Measurements from ENCODE around the gene JTB. TPM values are rescaled to one million over a fixed set of nuclear protein-coding genes. Genes with fewer than 3 reads are reported as not detected.

The JTB gene
- total RNA-seq, 2 donors from 2014 or later: 168 to 248 TPM

DNA sequence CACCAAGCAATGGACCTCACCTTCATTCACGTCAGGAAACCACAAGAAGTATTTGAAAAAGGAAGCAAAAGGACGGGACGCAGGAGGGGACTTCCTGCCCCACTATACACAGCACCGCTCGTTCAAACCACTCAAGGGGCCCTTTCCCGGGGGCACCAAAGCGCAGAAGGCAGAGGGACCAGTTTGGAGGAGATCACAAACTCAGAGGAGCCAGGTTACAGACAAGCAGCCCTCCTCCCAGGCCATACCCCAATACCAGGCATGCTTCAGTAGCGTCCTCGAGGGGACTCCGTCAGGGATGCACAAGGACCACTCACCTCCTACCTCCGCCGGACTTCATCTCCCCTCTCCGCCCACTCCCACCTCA lies 19.7 kb downstream of the JTB start:
- no peaks in the 10 kb centered on the region for H3K9me3 ChIP-seq
- TF ChIP-seq, protein P1, sequence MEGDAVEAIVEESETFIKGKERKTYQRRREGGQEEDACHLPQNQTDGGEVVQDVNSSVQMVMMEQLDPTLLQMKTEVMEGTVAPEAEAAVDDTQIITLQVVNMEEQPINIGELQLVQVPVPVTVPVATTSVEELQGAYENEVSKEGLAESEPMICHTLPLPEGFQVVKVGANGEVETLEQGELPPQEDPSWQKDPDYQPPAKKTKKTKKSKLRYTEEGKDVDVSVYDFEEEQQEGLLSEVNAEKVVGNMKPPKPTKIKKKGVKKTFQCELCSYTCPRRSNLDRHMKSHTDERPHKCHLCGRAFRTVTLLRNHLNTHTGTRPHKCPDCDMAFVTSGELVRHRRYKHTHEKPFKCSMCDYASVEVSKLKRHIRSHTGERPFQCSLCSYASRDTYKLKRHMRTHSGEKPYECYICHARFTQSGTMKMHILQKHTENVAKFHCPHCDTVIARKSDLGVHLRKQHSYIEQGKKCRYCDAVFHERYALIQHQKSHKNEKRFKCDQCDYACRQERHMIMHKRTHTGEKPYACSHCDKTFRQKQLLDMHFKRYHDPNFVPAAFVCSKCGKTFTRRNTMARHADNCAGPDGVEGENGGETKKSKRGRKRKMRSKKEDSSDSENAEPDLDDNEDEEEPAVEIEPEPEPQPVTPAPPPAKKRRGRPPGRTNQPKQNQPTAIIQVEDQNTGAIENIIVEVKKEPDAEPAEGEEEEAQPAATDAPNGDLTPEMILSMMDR (IDR thresholded peaks at IDR 0.05): no peak
- peak overlapping the region; percentile 79 to 88 for H3K4me3 ChIP-seq
- H3K4me1 ChIP-seq: peaks cover 0 to 65% of the 10 kb centered on the region in 2 donors
- H3K27ac ChIP-seq: peak overlapping the region; percentile 94 to 97
- no peak for DNase-seq (ENCODE audit: low spot score)
- peaks cover 38% of the 10 kb centered on the region for H3K36me3 ChIP-seq
- no peaks in the 10 kb centered on the region for H3K27me3 ChIP-seq

DNA sequence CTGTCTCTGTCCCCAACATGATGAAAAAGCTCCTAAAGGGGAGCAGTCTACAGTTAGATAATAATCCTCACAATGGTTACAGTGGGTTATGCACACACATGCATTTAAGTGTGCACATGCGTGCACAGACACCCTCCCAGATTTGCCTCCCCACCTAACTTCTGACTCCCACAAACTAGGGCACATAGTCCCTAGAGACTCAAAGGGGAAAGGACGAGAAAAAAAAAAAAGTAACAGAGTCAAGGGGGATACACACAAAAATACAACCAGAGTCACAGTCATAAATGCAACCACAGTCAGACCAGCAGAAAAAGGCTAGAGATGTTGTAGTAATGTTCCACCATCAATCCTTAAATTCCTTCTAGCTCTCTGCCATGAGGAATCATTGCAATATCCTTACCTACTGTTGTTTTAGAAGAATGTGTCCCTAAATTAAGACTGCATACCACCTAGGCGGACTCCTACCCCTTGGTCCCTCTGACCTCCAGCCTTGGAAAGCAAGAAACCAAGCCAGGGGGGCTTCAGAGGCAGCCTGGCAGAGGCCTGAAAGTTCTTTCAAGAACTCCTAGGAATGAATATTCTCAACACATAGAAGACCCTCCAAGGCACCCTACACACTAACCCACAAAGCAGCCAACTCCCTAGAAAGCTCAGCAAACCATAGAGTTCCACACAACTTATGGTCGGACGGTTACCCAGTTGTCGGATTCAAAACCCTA lies 20.3 kb downstream of the JTB start:
- DNase-seq (ENCODE audit: low spot score): no peak

GRCh38 chr1:153954826-153955225 lies 22.6 kb downstream of the JTB start:
- Histone ChIP-seq H3K27ac (no peak overlapping the region), H3K4me3 (no peak overlapping the region), H3K4me1 (peaks cover 0 to 36% of the 10 kb centered on the region in 2 donors), H3K9me3 (no peaks in the 10 kb centered on the region), H3K36me3 (peaks cover 52% of the 10 kb centered on the region), H3K27me3 (no peaks in the 10 kb centered on the region)
- TF ChIP-seq, protein P1 (IDR thresholded peaks at IDR 0.05): no peak
- DNase-seq (ENCODE audit: low spot score): no peak

More for the DNA sequence above, 20.3 kb downstream of the JTB start:
- H3K9me3 ChIP-seq: no peaks in the 10 kb centered on the region
- TF ChIP-seq, protein P1 (IDR thresholded peaks at IDR 0.05): no peak
- peak overlapping the region; percentile 94 to 97 for H3K27ac ChIP-seq
- peaks cover 0 to 59% of the 10 kb centered on the region in 2 donors for H3K4me1 ChIP-seq
- peak overlapping the region; percentile 79 to 88 for H3K4me3 ChIP-seq
- H3K27me3 ChIP-seq: no peaks in the 10 kb centered on the region
- peaks cover 44% of the 10 kb centered on the region for H3K36me3 ChIP-seq

DNA sequence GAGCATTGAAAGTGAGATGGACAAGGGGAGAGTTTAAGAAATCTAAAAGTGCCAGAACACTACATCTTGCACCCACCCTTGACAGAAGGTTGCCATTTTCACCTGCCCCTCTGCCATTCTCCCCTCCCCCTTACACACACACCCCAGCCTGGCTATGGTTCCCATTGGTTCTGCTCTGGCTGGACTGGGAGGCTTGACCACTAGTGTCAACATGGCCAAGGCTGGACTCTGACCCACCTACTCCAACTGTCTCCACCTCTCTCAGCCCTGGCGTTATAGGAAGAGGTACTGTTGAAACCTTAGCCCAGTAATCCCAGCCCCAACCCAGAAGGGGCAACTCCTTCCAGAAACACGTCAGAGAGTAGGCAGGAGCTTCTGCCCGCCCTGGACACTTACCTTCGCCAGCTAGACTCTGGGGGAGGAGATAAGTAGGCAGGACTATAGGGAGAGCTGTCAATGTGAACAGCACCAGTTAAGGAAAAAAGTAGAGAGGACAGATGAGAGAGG lies 23.6 kb downstream of the JTB start:
- no peak overlapping the region for H3K4me3 ChIP-seq
- DNase-seq (ENCODE audit: low spot score): no peak
- TF ChIP-seq, protein P1 (IDR thresholded peaks at IDR 0.05): no peak
- H3K27me3 ChIP-seq: no peaks in the 10 kb centered on the region
- peaks cover 0 to 27% of the 10 kb centered on the region in 2 donors for H3K4me1 ChIP-seq
- no peaks in the 10 kb centered on the region for H3K9me3 ChIP-seq
- peak overlapping the region in 1 of 2 donors; percentile 10 for H3K27ac ChIP-seq
- peaks cover 60% of the 10 kb centered on the region for H3K36me3 ChIP-seq

DNA sequence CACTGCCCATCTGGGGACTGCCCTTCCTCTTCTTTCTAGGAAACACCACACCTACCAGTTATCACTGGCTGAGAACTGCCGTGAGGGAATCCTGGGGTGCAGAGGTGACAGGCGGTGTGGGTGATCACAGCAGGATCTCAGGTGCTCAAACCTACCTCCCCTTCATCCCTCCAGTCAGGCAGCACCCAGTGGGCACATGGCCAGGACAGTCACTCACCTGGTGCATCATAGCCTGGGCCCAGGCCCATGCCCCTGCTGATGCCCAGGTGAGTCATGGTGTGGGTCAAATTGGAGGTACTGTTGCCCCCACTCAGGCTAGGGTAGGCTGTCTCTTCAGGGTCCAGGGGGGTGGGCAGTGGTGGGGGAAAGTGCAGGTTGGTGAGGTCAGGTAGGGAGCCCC lies 25.7 kb downstream of the JTB start:
- no peak for DNase-seq (ENCODE audit: low spot score)
- TF ChIP-seq, protein P1 (IDR thresholded peaks at IDR 0.05): no peak
- Histone ChIP-seq H3K27ac (no peak overlapping the region), H3K36me3 (peaks cover 77% of the 10 kb centered on the region), H3K4me3 (no peak overlapping the region), H3K27me3 (no peaks in the 10 kb centered on the region), H3K4me1 (peaks cover 0 to 20% of the 10 kb centered on the region in 2 donors), H3K9me3 (no peaks in the 10 kb centered on the region)
